SH-SY5Y (cell line): ENCODE measurements around the gene POC1B.

Experiments used
- GATA2 ChIP-seq: IDR thresholded peaks from 2 replicates; pipeline ENCODE4 v1.6.1; 2011; ENCODE audit warnings: mild to moderate bottlenecking, low read depth, low read length
- GATA3 ChIP-seq: IDR thresholded peaks from 2 replicates; pipeline ENCODE4 v1.6.1; 2011; ENCODE audit warnings: low read depth, mild to moderate bottlenecking, low read length, moderate library complexity

Gene POC1B

GRCh38 chr12:89546151-89546550 is 20.3 kb upstream of the POC1B start:
- TF ChIP-seq GATA2 (no peak), GATA3 (no peak)

GRCh38 chr12:89544681-89545184 is 18.9 kb upstream of the POC1B start:
- TF ChIP-seq GATA3, result no peak
- TF ChIP-seq GATA2, result no peak

GRCh38 chr12:89544022-89544421 is 18.2 kb upstream of the POC1B start:
- TF ChIP-seq GATA3 (no peak), GATA2 (no peak)

- TF ChIP-seq GATA2 (no peak), GATA3 (no peak)
Observed at GRCh38 chr12:89542912-89543592, 17.2 kb upstream of the POC1B start.

- TF ChIP-seq GATA2, result no peak
- no peak for TF ChIP-seq GATA3
Observed at GRCh38 chr12:89542236-89542635, 16.4 kb upstream of the POC1B start.

- TF ChIP-seq GATA3 (no peak), GATA2 (no peak)
Observed at GRCh38 chr12:89540586-89540985, 14.7 kb upstream of the POC1B start.

GRCh38 chr12:89539426-89540223 is 13.8 kb upstream of the POC1B start:
- TF ChIP-seq GATA2, result no peak
- no peak for TF ChIP-seq GATA3

- TF ChIP-seq GATA2, result no peak
- TF ChIP-seq GATA3, result no peak
Observed at GRCh38 chr12:89538897-89539296, 13.1 kb upstream of the POC1B start.

- TF ChIP-seq GATA2 (no peak), GATA3 (no peak)
Observed at GRCh38 chr12:89537389-89537788, 11.5 kb upstream of the POC1B start.

GRCh38 chr12:89529738-89530137 is 3.9 kb upstream of the POC1B start:
- TF ChIP-seq GATA3 (no peak), GATA2 (no peak)

- no peak for TF ChIP-seq GATA2
- no peak for TF ChIP-seq GATA3
Observed at GRCh38 chr12:89528434-89528833, 2.6 kb upstream of the POC1B start.

GRCh38 chr12:89525305-89525823 is 483 bp downstream of the POC1B start:
- TF ChIP-seq GATA3, result no peak
- no peak for TF ChIP-seq GATA2

- TF ChIP-seq GATA2 (no peak), GATA3 (no peak)
Observed at GRCh38 chr12:89524541-89525304, 1.1 kb downstream of the POC1B start, which contains the start of gene GALNT4. Gene GALNT4, minus strand, starts transcription at chr12:89524796. Its CDS starts 247 bp downstream, at chr12:89524549.
